Measurements from ENCODE around the gene TBR1. TPM values are rescaled to one million over a fixed set of nuclear protein-coding genes. Genes with fewer than 3 reads are reported as not detected.

The TBR1 gene

GRCh38 chr2:161471631-161472030, 55.5 kb downstream of the TBR1 start:
- H3K14ac ChIP-seq (ENCODE audit: low read length in 2 of 2): no peak overlapping the region
- H2BK120ac ChIP-seq (ENCODE audit: low read depth, low read length): no peak overlapping the region
- no peak overlapping the region for H3K27ac ChIP-seq (ENCODE audit: low read length, poor library complexity, severe bottlenecking)
- H3K9me3 ChIP-seq (ENCODE audit: control insufficient read depth, low read length): peaks cover 17% of the 10 kb centered on the region
- no peaks in the 10 kb centered on the region for H3K4me1 ChIP-seq (ENCODE audit: control insufficient read depth, insufficient read depth, low read depth, low read length)
- no peak overlapping the region for H3K18ac ChIP-seq (ENCODE audit: low read depth in 1 of 2, low read length in 2 of 2)
- H2BK12ac ChIP-seq (ENCODE audit: low read length in 2 of 2): no peak overlapping the region
- no peak overlapping the region for H2BK15ac ChIP-seq (ENCODE audit: low read depth, poor library complexity, severe bottlenecking)
- no peak overlapping the region for H3K4me3 ChIP-seq (ENCODE audit: insufficient read depth in 1 of 2, low read depth in 1 of 2, low read length in 2 of 2)
- H2AFZ ChIP-seq (ENCODE audit: low read depth, low read length): no peak overlapping the region
- no peaks in the 10 kb centered on the region for H3K36me3 ChIP-seq (ENCODE audit: control insufficient read depth in 1 of 2, insufficient read depth in 2 of 2, low read depth in 1 of 2, low read length in 2 of 2)
- H3K23ac ChIP-seq (ENCODE audit: low read length in 2 of 2): no peak overlapping the region
- 44% methylated on average over 1 of the region's 2 CpGs for WGBS
- H3K4ac ChIP-seq (ENCODE audit: low read depth in 1 of 2, low read length in 2 of 2): no peak overlapping the region
- no peak for DNase-seq
- no peak overlapping the region for H2BK5ac ChIP-seq (ENCODE audit: low read depth, low read length, poor library complexity, severe bottlenecking)
- no peak overlapping the region for H3K9ac ChIP-seq (ENCODE audit: low read length)
- H2AK5ac ChIP-seq (ENCODE audit: low read length, severe bottlenecking): no peak overlapping the region
- no peak overlapping the region for H4K8ac ChIP-seq (ENCODE audit: low read length)
- no peak overlapping the region for H3K4me2 ChIP-seq (ENCODE audit: low read length, poor library complexity, severe bottlenecking)
- no peaks in the 10 kb centered on the region for H3K27me3 ChIP-seq (ENCODE audit: control insufficient read depth in 1 of 2, insufficient read depth in 1 of 2, low read length in 2 of 2)
- H3K79me1 ChIP-seq (replicated peaks; ENCODE audit: low read length, poor library complexity, severe bottlenecking): no peaks in the 10 kb centered on the region
- H4K91ac ChIP-seq (ENCODE audit: low read length): no peak overlapping the region

GRCh38 chr2:161474920-161475319, 58.8 kb downstream of the TBR1 start:
- Histone ChIP-seq H2BK5ac (ENCODE audit: low read depth, low read length, poor library complexity, severe bottlenecking) (no peak overlapping the region), H3K36me3 (ENCODE audit: control insufficient read depth in 1 of 2, insufficient read depth in 2 of 2, low read depth in 1 of 2, low read length in 2 of 2) (no peaks in the 10 kb centered on the region), H2AK5ac (ENCODE audit: low read length, severe bottlenecking) (no peak overlapping the region), H3K4ac (ENCODE audit: low read depth in 1 of 2, low read length in 2 of 2) (no peak overlapping the region), H3K27me3 (ENCODE audit: control insufficient read depth in 1 of 2, insufficient read depth in 1 of 2, low read length in 2 of 2) (no peaks in the 10 kb centered on the region), H2BK120ac (ENCODE audit: low read depth, low read length) (no peak overlapping the region), H3K9ac (ENCODE audit: low read length) (no peak overlapping the region), H3K27ac (ENCODE audit: low read length, poor library complexity, severe bottlenecking) (no peak overlapping the region), H4K8ac (ENCODE audit: low read length) (no peak overlapping the region), H4K91ac (ENCODE audit: low read length) (no peak overlapping the region), H3K4me2 (ENCODE audit: low read length, poor library complexity, severe bottlenecking) (no peak overlapping the region), H3K14ac (ENCODE audit: low read length in 2 of 2) (no peak overlapping the region), H2BK15ac (ENCODE audit: low read depth, poor library complexity, severe bottlenecking) (no peak overlapping the region), H3K4me1 (ENCODE audit: control insufficient read depth, insufficient read depth, low read depth, low read length) (no peaks in the 10 kb centered on the region), H3K18ac (ENCODE audit: low read depth in 1 of 2, low read length in 2 of 2) (no peak overlapping the region), H2BK12ac (ENCODE audit: low read length in 2 of 2) (no peak overlapping the region), H2AFZ (ENCODE audit: low read depth, low read length) (no peak overlapping the region), H3K79me1 (replicated peaks; ENCODE audit: low read length, poor library complexity, severe bottlenecking) (no peaks in the 10 kb centered on the region), H3K9me3 (ENCODE audit: control insufficient read depth, low read length) (peaks cover 25% of the 10 kb centered on the region), H3K4me3 (ENCODE audit: insufficient read depth in 1 of 2, low read depth in 1 of 2, low read length in 2 of 2) (no peak overlapping the region), H3K23ac (ENCODE audit: low read length in 2 of 2) (no peak overlapping the region)
- 83% methylated on average over 2 of the region's 2 CpGs for WGBS
- no peak for DNase-seq

Small RNA genes lying within 50 kb of the gene (small RNA-seq; reads per million reads assigned to genes)
- gene RNA5SP108 (ENCODE audit: low read depth): not detected
